Measurements from ENCODE around the gene DUOXA1.

DUOXA1 gene

GRCh38 chr15:45130291-45131000 is 767 bp upstream of the DUOXA1 start:
- no peak for DNase-seq

DNA sequence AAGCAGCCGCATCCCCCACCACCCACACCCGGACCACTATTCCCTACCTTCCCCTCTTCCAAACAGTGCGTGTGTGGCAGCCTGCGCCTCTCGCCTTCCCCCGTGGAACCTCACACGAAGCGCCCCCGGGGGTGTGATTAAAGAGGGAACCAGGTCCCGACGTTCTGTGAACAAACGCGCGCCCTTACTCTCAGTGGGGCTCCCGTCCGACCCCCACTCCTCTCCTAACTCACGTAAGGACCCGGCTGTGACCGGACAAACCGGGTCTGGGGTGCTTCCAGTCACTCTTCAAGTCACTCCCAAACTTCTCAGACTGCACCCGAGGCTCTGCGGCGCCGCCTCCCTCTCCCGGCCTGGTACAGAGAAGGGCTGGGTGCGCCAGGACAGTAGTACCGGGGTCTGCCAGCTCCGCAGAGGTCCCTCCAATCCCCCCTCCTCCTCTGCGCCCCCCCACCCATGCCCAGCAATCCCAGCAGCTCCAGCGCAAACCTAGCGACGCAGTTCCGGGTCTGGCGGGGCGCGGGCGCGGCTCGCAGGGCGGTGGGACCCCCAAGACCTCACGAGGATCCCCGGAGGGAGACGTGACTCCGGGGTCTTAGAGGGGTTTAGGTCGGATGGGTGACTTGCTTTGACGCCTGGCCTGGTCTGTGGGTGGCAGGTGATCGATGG is 574 bp downstream of the DUOXA1 start:
- DNase-seq, result no peak

DNA sequence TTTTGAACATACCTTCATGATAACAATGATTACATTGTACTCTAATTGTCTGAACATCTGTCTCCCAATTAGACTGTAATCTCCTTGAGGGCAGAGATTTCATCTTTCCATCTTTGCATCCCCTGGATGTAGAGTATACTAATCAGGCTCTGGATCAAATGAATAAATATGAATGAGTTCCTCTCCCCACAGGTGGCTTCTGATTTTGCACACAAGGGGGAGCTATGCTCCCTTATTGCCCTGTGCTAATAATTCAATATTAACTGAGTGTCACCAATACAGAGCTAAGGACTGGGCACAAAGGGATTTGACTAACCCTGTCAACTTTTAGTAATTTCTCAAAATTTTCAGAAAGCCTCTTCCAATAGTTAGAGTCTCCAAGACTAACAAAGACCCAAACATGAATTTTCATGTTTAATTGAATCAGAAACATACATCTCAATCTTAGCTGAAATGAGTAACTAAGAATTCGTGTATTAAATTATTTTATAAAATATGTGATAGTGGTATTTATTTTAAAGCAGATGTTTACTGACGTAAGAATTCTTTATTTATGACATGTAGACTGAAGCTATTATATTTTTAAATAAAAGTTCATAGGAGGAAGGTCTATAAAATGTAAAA is 3.0 kb downstream of the DUOXA1 start:
- DNase-seq, result peak; percentile 20 to 72

DNA sequence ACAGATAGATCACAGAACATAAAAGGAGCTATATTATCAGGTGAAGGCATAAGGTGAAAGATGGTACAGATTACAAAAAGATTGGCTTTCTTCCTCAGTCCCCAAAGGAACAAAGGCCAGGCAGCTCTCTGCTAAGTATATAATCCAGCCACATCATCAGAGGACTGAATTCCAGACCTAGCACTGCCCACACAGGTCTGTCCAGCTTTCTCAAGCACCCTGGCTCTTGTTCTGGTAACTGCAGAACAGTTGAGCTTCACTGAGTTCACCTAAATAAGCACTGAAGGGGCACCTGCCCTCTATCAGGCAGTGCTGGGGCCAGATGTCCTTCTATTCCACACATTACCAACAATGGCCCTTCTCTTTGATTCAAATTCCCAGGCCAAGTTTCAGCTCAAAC is 6.3 kb downstream of the DUOXA1 start:
- DNase-seq, result no peak

GRCh38 chr15:45122719-45123118 is 7.0 kb downstream of the DUOXA1 start:
- no peak for DNase-seq

DNA sequence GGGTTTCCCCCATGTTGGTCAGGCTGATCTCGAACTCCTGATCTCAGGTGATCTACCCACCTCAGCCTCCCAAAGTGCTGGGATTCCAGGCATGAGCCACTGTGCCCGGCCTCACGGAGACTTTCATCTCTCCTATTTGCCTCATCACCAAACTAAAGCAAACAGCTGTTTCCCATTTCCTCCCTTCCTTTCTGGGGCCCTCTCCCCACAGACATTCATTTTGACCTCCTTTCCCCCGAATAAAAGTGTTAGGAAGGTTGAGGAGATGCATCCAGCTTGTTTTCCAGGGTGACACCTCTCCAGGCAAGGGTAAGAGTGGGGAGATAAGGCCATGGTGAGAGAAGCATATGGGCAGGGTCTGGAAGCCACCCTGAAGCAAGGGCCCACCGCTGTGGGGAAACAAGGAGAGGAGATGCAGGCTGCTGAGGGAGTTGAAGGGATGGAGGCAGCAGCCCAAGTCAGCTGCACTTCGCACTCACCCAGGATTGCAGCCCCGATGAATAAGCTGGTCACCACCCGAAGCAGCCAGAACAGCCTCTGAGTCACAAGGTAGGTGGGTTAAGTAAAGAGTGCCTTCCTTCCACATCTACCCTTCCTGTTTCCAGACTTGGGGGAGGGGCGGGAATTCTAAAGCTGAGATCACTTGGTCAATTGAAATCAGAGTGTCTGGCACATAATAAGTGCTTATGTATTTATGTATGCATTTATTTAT is 7.8 kb downstream of the DUOXA1 start:
- DNase-seq, result peak; percentile 68 to 88

GRCh38 chr15:45121020-45121419 is 8.7 kb downstream of the DUOXA1 start:
- no peak for DNase-seq

- no peak for DNase-seq
Measured at GRCh38 chr15:45120081-45120972, 9.4 kb downstream of the DUOXA1 start.

GRCh38 chr15:45118996-45119395 is 10.7 kb downstream of the DUOXA1 start:
- no peak for DNase-seq

- DNase-seq, result peak; percentile 69 to 91
Measured at GRCh38 chr15:45118131-45118588, 11.5 kb downstream of the DUOXA1 start.

DNA sequence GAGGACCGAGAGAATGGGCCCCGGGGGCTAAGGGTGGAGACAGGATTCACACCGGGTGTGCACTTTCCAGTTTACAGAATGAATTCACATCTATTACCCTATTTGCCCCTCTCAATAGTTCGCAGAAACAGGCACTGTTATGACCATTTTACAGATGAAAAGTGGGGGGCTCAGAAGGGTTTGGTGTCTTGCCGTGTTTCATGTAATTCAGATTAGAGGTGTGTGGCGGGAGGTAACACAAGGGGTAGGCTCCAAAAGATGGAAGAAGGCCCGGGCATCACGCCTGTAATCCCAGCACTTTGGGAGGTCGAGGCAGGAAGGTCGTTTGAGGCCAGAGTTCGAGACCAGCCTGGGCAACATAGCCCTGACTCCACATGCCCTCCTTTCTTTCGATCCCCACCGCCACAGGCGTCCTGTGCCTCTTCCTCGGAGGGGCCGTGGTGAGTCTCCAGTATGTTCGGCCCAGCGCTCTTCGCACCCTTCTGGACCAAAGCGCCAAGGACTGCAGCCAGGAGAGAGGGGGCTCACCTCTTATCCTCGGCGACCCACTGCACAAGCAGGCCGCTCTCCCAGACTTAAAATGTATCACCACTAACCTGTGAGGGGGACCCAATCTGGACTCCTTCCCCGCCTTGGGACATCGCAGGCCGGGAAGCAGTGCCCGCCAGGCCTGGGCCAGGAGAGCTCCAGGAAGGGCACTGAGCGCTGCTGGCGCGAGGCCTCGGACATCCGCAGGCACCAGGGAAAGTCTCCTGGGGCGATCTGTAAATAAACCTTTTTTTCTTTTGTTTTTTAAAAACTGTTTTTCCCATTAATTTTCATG is 12.2 kb downstream of the DUOXA1 start:
- DNase-seq, result no peak

GRCh38 chr15:45116482-45117307 is 13.0 kb downstream of the DUOXA1 start:
- DNase-seq, result no peak

DNA sequence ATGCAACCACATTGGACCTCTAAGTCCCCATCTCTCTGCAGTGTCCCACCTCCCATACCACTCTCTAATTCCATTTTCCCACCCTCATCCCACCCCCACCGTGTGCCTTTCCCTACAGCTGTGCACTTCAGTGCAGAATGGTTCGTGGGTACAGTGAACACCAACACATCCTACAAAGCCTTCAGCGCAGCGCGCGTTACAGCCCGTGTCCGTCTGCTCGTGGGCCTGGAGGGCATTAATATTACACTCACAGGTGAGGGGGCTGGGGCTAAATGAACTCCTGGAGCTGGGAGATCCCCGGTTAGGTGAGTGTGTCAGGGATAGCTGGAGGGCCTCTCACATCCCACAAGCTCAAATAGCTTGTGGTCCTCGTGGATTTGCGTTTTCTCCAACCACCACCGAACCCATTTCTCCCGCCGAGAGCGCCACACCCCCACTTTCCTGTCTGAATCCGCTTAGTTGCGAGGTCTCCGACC is 13.6 kb downstream of the DUOXA1 start:
- no peak for DNase-seq

- DNase-seq, result no peak
Measured at GRCh38 chr15:45115312-45115820, 14.3 kb downstream of the DUOXA1 start.

DNA sequence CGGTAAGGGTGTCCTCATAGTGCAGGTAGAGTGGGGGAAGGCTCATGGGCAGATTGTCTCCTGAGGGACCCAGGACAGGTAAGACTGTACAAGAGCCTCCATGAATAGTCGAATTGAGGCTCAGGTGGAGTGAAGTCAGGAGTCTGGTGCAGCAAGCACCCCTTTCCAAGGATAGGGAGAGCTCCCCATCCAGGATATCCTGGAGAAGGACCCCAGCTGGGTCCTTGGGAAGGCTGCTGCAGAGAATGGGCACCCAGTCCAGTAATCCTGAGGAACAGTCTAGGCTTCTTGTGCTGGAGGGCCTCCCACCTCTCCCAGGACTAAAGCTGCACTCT is 15.0 kb downstream of the DUOXA1 start:
- no peak for DNase-seq

DNA sequence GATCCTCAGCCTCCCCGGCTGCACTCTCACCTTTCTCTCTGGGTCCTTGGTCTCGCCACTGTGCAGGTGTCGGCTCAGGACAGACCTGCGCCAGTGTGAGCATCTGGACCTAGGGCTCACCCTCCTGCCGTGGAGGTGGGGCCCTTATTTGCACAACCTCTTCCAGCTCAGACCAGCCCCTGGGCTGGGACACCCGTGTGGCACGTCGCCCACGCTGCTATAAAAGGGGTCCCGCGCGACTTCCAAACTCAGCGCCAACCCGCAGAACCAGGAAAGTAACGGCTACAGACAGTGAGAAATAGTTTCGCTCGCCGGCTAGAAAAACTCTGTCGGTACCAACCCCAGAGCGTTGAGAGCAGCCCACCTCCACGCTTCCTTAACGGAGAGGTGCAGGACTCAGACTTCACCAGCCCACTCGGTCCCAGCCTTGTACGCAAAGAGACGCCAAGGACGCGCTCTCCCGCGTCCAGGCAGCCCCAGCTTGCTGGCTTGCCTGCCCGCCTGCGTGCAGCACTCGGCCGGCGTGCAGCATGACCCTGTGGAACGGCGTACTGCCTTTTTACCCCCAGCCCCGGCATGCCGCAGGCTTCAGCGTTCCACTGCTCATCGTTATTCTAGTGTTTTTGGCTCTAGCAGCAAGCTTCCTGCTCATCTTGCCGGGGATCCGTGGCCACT is 15.5 kb downstream of the DUOXA1 start, which contains the start of the genes DUOX2 and DUOXA2:
Gene DUOX2, minus strand, starts transcription at position 97 of the 675 bp plus-strand sequence. CDS start 761 bp downstream, outside the sequence.
Gene DUOXA2, plus strand, starts transcription at position 251 of the 675 bp plus-strand sequence. Its CDS starts 280 bp downstream, at position 531.
- DNase-seq, result no peak

GRCh38 chr15:45113380-45113990 is 16.2 kb downstream of the DUOXA1 start:
- no peak for DNase-seq

DNA sequence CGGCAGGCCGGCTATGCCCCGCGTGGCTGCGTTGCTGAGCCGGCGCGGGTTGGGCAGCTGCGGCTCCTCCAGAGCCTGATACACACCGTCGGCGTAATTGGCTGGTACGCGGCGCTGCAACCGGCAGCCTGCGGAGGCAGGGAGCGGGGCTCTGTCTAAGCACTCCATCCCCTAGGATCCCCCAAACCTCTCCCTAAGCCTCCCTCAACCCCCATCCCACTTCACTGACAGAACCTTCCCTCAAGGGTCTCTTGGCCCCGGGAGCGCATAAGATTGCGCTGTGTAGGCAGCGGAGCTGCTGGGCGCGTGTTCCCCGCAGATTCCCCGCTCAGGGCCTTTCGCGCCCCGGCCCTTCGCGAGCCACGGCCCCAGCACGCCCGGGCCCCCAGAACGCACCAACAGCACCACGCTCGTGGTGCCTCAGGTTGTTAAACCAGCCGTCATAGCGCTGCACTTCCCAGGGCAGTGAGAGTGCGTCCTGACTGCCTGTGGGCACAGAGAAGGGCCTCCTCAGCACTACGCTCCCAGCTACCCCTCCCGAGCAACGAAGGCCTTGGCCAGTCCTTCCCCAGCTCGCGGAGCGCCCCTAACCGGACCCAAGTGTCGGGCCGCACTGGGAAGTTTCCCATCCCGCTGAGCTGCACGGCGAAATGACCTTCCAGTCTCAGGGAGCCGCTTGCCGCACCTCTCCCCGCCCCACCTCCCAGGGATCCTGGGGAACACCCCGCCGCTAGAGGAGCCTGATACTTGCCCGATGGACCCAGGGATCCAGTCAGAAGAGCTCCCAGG is 16.9 kb downstream of the DUOXA1 start:
- DNase-seq, result no peak
